ENCODE data around the gene DPP7.

Gene DPP7

DNA sequence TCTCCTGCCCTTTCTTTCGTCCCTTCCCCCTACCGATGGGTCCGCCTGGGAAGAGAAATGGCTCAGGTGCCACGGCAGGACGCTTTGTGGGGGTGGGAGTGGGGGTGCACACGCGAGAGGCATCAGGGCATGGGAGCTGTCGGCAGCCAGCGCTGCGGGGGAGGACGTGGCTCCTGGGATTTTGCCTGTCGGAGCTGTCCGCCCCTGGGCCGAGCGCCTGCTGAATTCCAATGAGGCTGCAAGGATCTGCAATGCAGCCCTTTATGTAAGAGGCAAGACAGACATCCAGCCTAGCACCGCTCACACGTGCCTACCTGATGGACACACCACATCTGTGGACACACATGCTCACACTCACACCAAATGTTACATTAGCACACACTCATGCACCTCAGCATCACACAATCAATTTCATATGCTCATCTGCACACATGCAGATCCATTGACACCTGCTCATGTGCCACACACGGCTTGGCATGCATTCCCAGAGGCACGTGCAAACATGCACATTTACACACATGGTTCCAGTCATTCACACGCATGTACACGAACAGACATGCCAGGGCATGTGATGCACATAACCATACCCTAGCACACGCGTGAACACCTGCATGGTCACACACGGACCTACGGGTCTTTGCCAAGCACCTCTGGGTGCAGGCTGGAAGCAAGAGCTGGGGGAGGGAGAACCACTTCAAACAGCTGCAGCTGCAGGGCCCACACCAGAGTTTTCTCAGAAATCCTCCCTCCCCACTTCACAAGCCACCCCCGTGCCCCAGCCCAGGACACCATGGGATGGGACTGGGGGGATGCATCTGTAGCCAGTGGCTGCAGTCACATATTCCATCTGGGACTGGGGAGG, 25.8 kb upstream of the DPP7 start:
- no peaks in the 10 kb centered on the region for H3F3A ChIP-seq (ENCODE audit: low read depth)
- no peak overlapping the region for H2AFZ ChIP-seq (ENCODE audit: low read length)
- H3K36me3 ChIP-seq (ENCODE audit: insufficient read depth, low read length) = no peaks in the 10 kb centered on the region
- TF ChIP-seq, protein P1, sequence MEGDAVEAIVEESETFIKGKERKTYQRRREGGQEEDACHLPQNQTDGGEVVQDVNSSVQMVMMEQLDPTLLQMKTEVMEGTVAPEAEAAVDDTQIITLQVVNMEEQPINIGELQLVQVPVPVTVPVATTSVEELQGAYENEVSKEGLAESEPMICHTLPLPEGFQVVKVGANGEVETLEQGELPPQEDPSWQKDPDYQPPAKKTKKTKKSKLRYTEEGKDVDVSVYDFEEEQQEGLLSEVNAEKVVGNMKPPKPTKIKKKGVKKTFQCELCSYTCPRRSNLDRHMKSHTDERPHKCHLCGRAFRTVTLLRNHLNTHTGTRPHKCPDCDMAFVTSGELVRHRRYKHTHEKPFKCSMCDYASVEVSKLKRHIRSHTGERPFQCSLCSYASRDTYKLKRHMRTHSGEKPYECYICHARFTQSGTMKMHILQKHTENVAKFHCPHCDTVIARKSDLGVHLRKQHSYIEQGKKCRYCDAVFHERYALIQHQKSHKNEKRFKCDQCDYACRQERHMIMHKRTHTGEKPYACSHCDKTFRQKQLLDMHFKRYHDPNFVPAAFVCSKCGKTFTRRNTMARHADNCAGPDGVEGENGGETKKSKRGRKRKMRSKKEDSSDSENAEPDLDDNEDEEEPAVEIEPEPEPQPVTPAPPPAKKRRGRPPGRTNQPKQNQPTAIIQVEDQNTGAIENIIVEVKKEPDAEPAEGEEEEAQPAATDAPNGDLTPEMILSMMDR (conservative IDR thresholded peaks at IDR 0.05; ENCODE audit: low read length) = no peak
- TF ChIP-seq EZH2phosphoT487 (IDR thresholded peaks at IDR 0.05; ENCODE audit: borderline replicate concordance) = no peak
- no peaks in the 10 kb centered on the region for H4K20me1 ChIP-seq (ENCODE audit: insufficient read depth, low read length, poor library complexity, severe bottlenecking)
- no peaks in the 10 kb centered on the region for H3K4me1 ChIP-seq (ENCODE audit: insufficient read depth, low read length, poor library complexity, severe bottlenecking)
- no peaks in the 10 kb centered on the region for H3K9me3 ChIP-seq (ENCODE audit: insufficient read depth, low read depth, low read length)
- H3K9me2 ChIP-seq (replicated peaks; ENCODE audit: low read depth, low read length) = no peaks in the 10 kb centered on the region
- no peak overlapping the region for H3K4me2 ChIP-seq (ENCODE audit: low read depth, low read length, poor library complexity, severe bottlenecking)
- no peak overlapping the region for H3K9ac ChIP-seq (ENCODE audit: low read depth, low read length, poor library complexity, severe bottlenecking)
- H3K27me3 ChIP-seq (ENCODE audit: insufficient read depth, low read length, poor library complexity, severe bottlenecking) = no peaks in the 10 kb centered on the region
- no peaks in the 10 kb centered on the region for H3K79me2 ChIP-seq (ENCODE audit: insufficient read depth, low read length)
- no peak overlapping the region for H3K4me3 ChIP-seq (ENCODE audit: low read length, poor library complexity, severe bottlenecking)

DNA sequence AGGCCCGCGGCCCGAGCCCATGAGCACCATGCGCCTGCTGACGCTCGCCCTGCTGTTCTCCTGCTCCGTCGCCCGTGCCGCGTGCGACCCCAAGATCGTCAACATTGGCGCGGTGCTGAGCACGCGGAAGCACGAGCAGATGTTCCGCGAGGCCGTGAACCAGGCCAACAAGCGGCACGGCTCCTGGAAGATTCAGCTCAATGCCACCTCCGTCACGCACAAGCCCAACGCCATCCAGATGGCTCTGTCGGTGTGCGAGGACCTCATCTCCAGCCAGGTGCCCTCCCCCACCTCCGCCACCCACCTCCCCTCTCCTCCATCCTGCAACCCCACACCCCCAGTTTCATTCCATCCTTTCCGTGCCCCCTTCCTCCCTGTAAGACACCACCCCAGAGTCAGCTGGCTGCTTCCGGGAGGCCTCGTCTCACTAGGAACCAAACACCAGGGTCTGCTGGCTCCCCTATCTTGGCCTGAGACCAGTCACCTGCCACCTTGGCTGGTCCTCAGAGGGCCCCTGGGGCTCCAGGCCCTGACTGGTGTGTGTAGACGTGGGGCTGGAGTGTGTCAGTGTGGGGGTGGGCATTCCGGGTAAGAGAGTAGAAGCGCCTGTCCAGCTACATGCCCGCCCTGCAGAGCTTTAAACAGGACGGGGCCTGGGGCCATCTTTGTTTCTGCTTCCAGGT, 25.1 kb upstream of the DPP7 start:
- H3K27me3 ChIP-seq (ENCODE audit: insufficient read depth, low read length, poor library complexity, severe bottlenecking) = no peaks in the 10 kb centered on the region
- no peaks in the 10 kb centered on the region for H3K4me1 ChIP-seq (ENCODE audit: insufficient read depth, low read length, poor library complexity, severe bottlenecking)
- H3K4me3 ChIP-seq (ENCODE audit: low read length, poor library complexity, severe bottlenecking) = no peak overlapping the region
- H3K9ac ChIP-seq (ENCODE audit: low read depth, low read length, poor library complexity, severe bottlenecking) = no peak overlapping the region
- no peak overlapping the region for H3K4me2 ChIP-seq (ENCODE audit: low read depth, low read length, poor library complexity, severe bottlenecking)
- no peaks in the 10 kb centered on the region for H3F3A ChIP-seq (ENCODE audit: low read depth)
- no peaks in the 10 kb centered on the region for H4K20me1 ChIP-seq (ENCODE audit: insufficient read depth, low read length, poor library complexity, severe bottlenecking)
- H3K36me3 ChIP-seq (ENCODE audit: insufficient read depth, low read length) = no peaks in the 10 kb centered on the region
- H3K9me3 ChIP-seq (ENCODE audit: insufficient read depth, low read depth, low read length) = no peaks in the 10 kb centered on the region
- H3K79me2 ChIP-seq (ENCODE audit: insufficient read depth, low read length) = no peaks in the 10 kb centered on the region
- no peak overlapping the region for H2AFZ ChIP-seq (ENCODE audit: low read length)
- no peak for TF ChIP-seq EZH2phosphoT487 (IDR thresholded peaks at IDR 0.05; ENCODE audit: borderline replicate concordance)
- TF ChIP-seq, protein P1 (conservative IDR thresholded peaks at IDR 0.05; ENCODE audit: low read length) = no peak
- H3K9me2 ChIP-seq (replicated peaks; ENCODE audit: low read depth, low read length) = no peaks in the 10 kb centered on the region

DNA sequence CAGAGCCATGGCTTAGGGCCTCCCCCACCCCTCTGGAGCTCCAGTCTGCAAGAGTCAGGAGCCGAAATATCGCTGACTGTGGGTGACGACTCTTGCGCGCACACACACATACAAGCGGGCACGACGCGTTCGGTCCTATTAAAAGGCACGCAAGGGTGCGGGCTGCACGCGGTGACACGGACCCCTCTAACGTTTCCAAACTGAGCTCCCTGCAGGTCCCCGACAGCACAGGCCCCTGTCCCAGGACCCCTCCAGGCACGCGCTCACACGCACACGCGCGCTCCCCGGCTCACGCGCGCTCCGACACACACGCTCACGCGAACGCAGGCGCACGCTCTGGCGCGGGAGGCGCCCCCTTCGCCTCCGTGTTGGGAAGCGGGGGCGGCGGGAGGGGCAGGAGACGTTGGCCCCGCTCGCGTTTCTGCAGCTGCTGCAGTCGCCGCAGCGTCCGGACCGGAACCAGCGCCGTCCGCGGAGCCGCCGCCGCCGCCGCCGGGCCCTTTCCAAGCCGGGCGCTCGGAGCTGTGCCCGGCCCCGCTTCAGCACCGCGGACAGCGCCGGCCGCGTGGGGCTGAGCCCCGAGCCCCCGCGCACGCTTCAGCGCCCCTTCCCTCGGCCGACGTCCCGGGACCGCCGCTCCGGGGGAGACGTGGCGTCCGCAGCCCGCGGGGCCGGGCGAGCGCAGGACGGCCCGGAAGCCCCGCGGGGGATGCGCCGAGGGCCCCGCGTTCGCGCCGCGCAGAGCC, 24.4 kb upstream of the DPP7 start, which contains the start of gene GRIN1:
Gene GRIN1 (plus strand): TSS at position 433 of the 746 bp plus-strand sequence. CDS start 333 bp downstream, outside the sequence.
- H3K4me2 ChIP-seq (ENCODE audit: low read depth, low read length, poor library complexity, severe bottlenecking) = no peak within 1 kb of the TSS

More for the DNA sequence above, 24.4 kb upstream of the DPP7 start, which contains the start of gene GRIN1:
- Histone ChIP-seq H3F3A (ENCODE audit: low read depth) (no peaks in the 10 kb centered on the region), H2AFZ (ENCODE audit: low read length) (no peak within 1 kb of the TSS), H3K9me3 (ENCODE audit: insufficient read depth, low read depth, low read length) (no peaks in the 10 kb centered on the region), H3K79me2 (ENCODE audit: insufficient read depth, low read length) (no peaks in the 10 kb centered on the region), H3K27me3 (ENCODE audit: insufficient read depth, low read length, poor library complexity, severe bottlenecking) (no peaks in the 10 kb centered on the region), H3K4me3 (ENCODE audit: low read length, poor library complexity, severe bottlenecking) (no peak within 1 kb of the TSS), H4K20me1 (ENCODE audit: insufficient read depth, low read length, poor library complexity, severe bottlenecking) (no peaks in the 10 kb centered on the region), H3K4me1 (ENCODE audit: insufficient read depth, low read length, poor library complexity, severe bottlenecking) (no peaks in the 10 kb centered on the region), H3K9me2 (replicated peaks; ENCODE audit: low read depth, low read length) (no peaks in the 10 kb centered on the region), H3K9ac (ENCODE audit: low read depth, low read length, poor library complexity, severe bottlenecking) (no peak within 1 kb of the TSS), H3K36me3 (ENCODE audit: insufficient read depth, low read length) (no peaks in the 10 kb centered on the region)
- TF ChIP-seq, protein P1 (conservative IDR thresholded peaks at IDR 0.05; ENCODE audit: low read length) = no peak
- TF ChIP-seq EZH2phosphoT487 (IDR thresholded peaks at IDR 0.05; ENCODE audit: borderline replicate concordance) = no peak

All from Loucy (cell line).